Sigmoid colon (tissue), 7 donors: ENCODE results near the gene MAGEB2. TPM values are rescaled to one million over a fixed set of nuclear protein-coding genes. Genes with fewer than 3 reads are reported as not detected.

Source experiments
- DNase-seq: peaks from one replicate; pipeline ENCODE4 v3.0.0-alpha.2; 2019
- H3K27ac ChIP-seq, 4 donors: fragments of 200-600 bp; sonication (generic); one replicate each; pipeline ENCODE4 v1.5.1; 2016 to 2019; ENCODE audit warnings: mild to moderate bottlenecking in 1 of 4
- H3K27me3 ChIP-seq, 3 donors: fragments of 200-600 bp; sonication (generic); one replicate each; pipeline ENCODE4 v1.5.1; 2019; ENCODE audit warnings: mild to moderate bottlenecking in 1 of 3
- H3K36me3 ChIP-seq, 4 donors: fragments of 200-600 bp; sonication (generic); one replicate each; pipeline ENCODE4 v1.5.1; 2016 to 2019
- H3K4me1 ChIP-seq, 4 donors: fragments of 200-600 bp; sonication (generic); one replicate each; pipeline ENCODE4 v1.5.1; 2017 to 2019
- H3K4me3 ChIP-seq, 4 donors: fragments of 200-600 bp; sonication (generic); one replicate each; pipeline ENCODE4 v1.5.1; 2017 to 2019; ENCODE audit warnings: mild to moderate bottlenecking in 2 of 4, moderate library complexity in 1 of 4
- H3K9me3 ChIP-seq, 4 donors: fragments of 200-600 bp in 3 of 4; sonication (generic) in 3 of 4; one replicate each; pipeline versions ENCODE4 v1.5.1 to v1.6.1; 2013 to 2019
- CTCF ChIP-seq, 4 experiments: fragments of 450-650 bp in 3 of 4; fragments of 200-600 bp in 1 of 4; IDR thresholded peaks; one replicate each; pipeline ENCODE4 v1.5.1; 2016 to 2019; ENCODE audit warnings: antibody characterized with exemption in 4 of 4, mild to moderate bottlenecking in 3 of 4, moderate library complexity in 2 of 4
- EP300 ChIP-seq, 4 donors: sonication (generic); formaldehyde crosslinking; IDR thresholded peaks; one replicate each; pipeline ENCODE4 v1.6.1; 2017; ENCODE audit warnings: antibody characterized with exemption in 4 of 4
- POLR2A ChIP-seq, 2 donors: fragments of 450-650 bp; IDR thresholded peaks; one replicate each; pipeline ENCODE4 v1.6.1; 2016; ENCODE audit warnings: antibody characterized with exemption in 2 of 2, mild to moderate bottlenecking in 2 of 2, moderate library complexity in 2 of 2
- POLR2AphosphoS5 ChIP-seq, 4 donors: sonication (generic); formaldehyde crosslinking; IDR thresholded peaks; one replicate each; pipeline ENCODE4 v1.6.1; 2017; ENCODE audit warnings: antibody characterized with exemption in 4 of 4
- WGBS, 2 donors: extraction: QIAGEN DNeasy Blood & Tissue Kit; methylation state at CpG; one replicate each; pipeline ENCODE4 v1.1.7; 2013; 5-methylcytosine and 5-hydroxymethylcytosine counted together
- intact Hi-C: fragments of 100-400 bp; cut with DNase I; formaldehyde crosslinking; loops from one replicate; pipeline ENCODE4 v1.15.1; 2023
- polyA plus RNA-seq, 3 donors: library from polyadenylated mRNA; stranded (reverse); fragments of 200-250 nt; gene quantifications; one replicate each; pipeline ENCODE4 v1.2.3, GENCODE V29; 2013
- total RNA-seq, 4 donors: library from RNA; depleted of rRNA; stranded (reverse); fragments of >200 nt; gene quantifications; one replicate each; pipeline ENCODE4 v1.1.0, GENCODE V29; 2016
- donor health status: healthy with polysubstance abuse.
- donor health status: Bipolar disorder and iron deficiency.
- donor health status: healthy.

MAGEB2 gene
- total and polyA plus RNA-seq, 7 donors: not detected

DNA sequence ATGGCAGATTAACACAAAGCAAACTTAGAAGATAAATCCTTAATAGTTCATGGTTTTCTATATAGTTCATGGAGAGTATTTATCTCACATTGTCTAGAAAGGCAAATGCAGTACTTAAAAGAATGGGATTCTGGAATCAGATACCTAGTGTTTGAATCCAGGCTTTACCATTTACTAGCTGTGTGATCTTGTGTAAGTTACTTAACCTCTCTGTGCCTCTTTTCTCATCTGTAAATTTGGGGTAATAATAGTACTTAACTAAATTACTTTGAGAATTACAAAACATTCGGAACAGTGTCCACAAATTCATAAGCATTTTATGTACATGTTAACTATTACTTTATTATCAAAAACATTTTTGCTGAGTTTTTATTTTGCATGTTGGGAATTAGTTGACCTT is 47.4 kb downstream of the MAGEB2 start:
- H3K4me1 ChIP-seq: no peaks in the 10 kb centered on the region
- no peaks in the 10 kb centered on the region for H3K27me3 ChIP-seq
- no peak for DNase-seq
- no peaks in the 10 kb centered on the region for H3K9me3 ChIP-seq
- no peaks in the 10 kb centered on the region for H3K36me3 ChIP-seq
- H3K27ac ChIP-seq: no peak overlapping the region
- TF ChIP-seq CTCF (IDR thresholded peaks at IDR 0.05): no peak
- TF ChIP-seq POLR2A (IDR thresholded peaks at IDR 0.05): no peak
- no peak for TF ChIP-seq POLR2AphosphoS5 (IDR thresholded peaks at IDR 0.05)
- TF ChIP-seq EP300 (IDR thresholded peaks at IDR 0.05): no peak
- 76 to 89% methylated on average over 1 of the region's 1 CpG for WGBS, 2 donors
- intact Hi-C loops: no loop called here
- no peak overlapping the region for H3K4me3 ChIP-seq

Other genes with a start within 250 kb of the MAGEB2 start
- not detected for gene MAGEB3, start 15.1 kb downstream of the MAGEB2 start, total RNA-seq
- gene MAGEB3, start 15.1 kb downstream of the MAGEB2 start, polyA plus RNA-seq: not detected
- not detected for gene MAGEB4, start 26.4 kb downstream of the MAGEB2 start, total RNA-seq
- not detected for gene MAGEB4, start 26.4 kb downstream of the MAGEB2 start, polyA plus RNA-seq
- not detected for gene MAGEB1, start 31.6 kb downstream of the MAGEB2 start, total RNA-seq
- not detected for gene MAGEB1, start 31.6 kb downstream of the MAGEB2 start, polyA plus RNA-seq
- gene NR0B1, start 93.8 kb downstream of the MAGEB2 start, total RNA-seq: not detected
- under 1 TPM in 1 of 3 donors, not detected in 2; 0.06 TPM for gene NR0B1, start 93.8 kb downstream of the MAGEB2 start, polyA plus RNA-seq